HepG2 (cell line): ENCODE data around the gene LGALS4.
"Not testable (repeated sequence)": the region's sequence is repeated elsewhere in the genome, so short reads cannot be mapped to it uniquely, and the experiment has no call there.

ENCODE experiments used
- CTCF ChIP-seq: sonication (generic); formaldehyde crosslinking; IDR thresholded peaks from 2 replicates; pipeline ENCODE4 v1.5.0; 2020; ENCODE audit warnings: mild to moderate bottlenecking, missing genetic modification reagents, moderate library complexity
- POLR2AphosphoS5 ChIP-seq: IDR thresholded peaks from 2 replicates; pipeline ENCODE4 v1.6.1; 2012; ENCODE audit warnings: low read depth, low read length
- ZNF670 ChIP-seq: sonication (generic); formaldehyde crosslinking; IDR thresholded peaks from 2 replicates; pipeline ENCODE4 v1.8.0; 2022; ENCODE audit warnings: mild to moderate bottlenecking, missing genetic modification reagents, borderline replicate concordance

- not testable (repeated sequence) for TF ChIP-seq CTCF (CRISPR knock-in tag); ZNF670 (CRISPR knock-in tag); POLR2AphosphoS5
Measured at GRCh38 chr19:38786061-38786460, 26.7 kb downstream of the LGALS4 start.
